ENCODE measurements around the gene NF1.

DNA sequence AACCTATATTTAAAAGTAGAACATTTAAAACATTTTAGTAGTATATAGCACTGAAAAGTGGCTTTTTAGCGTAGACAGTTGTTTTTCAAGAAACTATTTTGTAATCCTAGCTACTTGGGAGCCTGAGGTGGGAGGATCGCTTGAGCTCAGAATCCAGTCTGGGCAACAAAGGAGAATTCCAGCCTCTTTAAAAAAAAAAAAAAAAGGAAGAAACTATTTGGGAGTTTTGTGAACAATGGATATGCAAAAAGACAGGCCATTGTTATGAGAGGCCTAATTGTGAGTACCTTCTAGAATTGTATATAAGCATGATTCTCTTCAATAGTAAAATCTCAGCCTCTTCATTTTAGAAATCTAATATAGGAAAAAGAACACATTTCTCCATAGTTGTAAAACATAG lies 184.6 kb downstream of the NF1 start:
- TF ChIP-seq, protein P1, sequence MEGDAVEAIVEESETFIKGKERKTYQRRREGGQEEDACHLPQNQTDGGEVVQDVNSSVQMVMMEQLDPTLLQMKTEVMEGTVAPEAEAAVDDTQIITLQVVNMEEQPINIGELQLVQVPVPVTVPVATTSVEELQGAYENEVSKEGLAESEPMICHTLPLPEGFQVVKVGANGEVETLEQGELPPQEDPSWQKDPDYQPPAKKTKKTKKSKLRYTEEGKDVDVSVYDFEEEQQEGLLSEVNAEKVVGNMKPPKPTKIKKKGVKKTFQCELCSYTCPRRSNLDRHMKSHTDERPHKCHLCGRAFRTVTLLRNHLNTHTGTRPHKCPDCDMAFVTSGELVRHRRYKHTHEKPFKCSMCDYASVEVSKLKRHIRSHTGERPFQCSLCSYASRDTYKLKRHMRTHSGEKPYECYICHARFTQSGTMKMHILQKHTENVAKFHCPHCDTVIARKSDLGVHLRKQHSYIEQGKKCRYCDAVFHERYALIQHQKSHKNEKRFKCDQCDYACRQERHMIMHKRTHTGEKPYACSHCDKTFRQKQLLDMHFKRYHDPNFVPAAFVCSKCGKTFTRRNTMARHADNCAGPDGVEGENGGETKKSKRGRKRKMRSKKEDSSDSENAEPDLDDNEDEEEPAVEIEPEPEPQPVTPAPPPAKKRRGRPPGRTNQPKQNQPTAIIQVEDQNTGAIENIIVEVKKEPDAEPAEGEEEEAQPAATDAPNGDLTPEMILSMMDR (IDR thresholded peaks at IDR 0.05): no peak
- no peak for TF ChIP-seq POLR2A (IDR thresholded peaks at IDR 0.05; ENCODE audit: low read depth)
- TF ChIP-seq POLR2AphosphoS5 (IDR thresholded peaks at IDR 0.05): no peak
